MCF 10A (cell line): ENCODE results near the gene ACTL6B. TPM values are rescaled to one million over a fixed set of nuclear protein-coding genes. Genes with fewer than 3 reads are reported as not detected.

Source experiments
- BruUV-seq: library from RNA; stranded (reverse); fragments of 400-500 nt; replicated peaks from 2 replicates; lab custom pipeline; 2021; lab: Mats Ljungman, UMichigan
- CTCF ChIA-PET: fragments of 300-600 bp; sonication (Branson Sonifier 250); formaldehyde crosslinking; extraction: SDS; loops from one replicate; lab custom pipeline; 2021; ENCODE audit warnings: antibody characterized with exemption, inconsistent platforms; lab: Yijun Ruan, JAX
- POLR2A ChIA-PET: fragments of 300-600, 350-650 bp; sonication (Branson Sonifier 250); formaldehyde crosslinking; extraction: SDS; loops from one replicate; lab custom pipeline; 2020; ENCODE audit warnings: antibody characterized with exemption, inconsistent platforms; lab: Yijun Ruan, JAX
- DNase-seq: peaks from one replicate; pipeline ENCODE4 v3.0.0-alpha.2; 2018; ENCODE audit not compliant: unreplicated experiment
- H3K27ac Mint-ChIP-seq: one replicate; pipeline ENCODE4 v1.8.0; 2022; ENCODE audit warnings: mild to moderate bottlenecking, low read depth, mixed read lengths; ENCODE audit not compliant: unreplicated experiment
- H3K27me3 Mint-ChIP-seq: one replicate; pipeline ENCODE4 v1.8.0; 2022; ENCODE audit warnings: mixed read lengths; ENCODE audit not compliant: insufficient read depth, unreplicated experiment
- H3K36me3 Mint-ChIP-seq: one replicate; pipeline ENCODE4 v1.8.0; 2022; ENCODE audit warnings: mild to moderate bottlenecking, moderate library complexity, mixed read lengths; ENCODE audit not compliant: insufficient read depth, unreplicated experiment
- H3K4me1 Mint-ChIP-seq: one replicate; pipeline ENCODE4 v1.8.0; 2022; ENCODE audit warnings: mixed read lengths; ENCODE audit not compliant: insufficient read depth, unreplicated experiment
- H3K4me3 Mint-ChIP-seq: one replicate; pipeline ENCODE4 v1.8.0; 2022; ENCODE audit warnings: mild to moderate bottlenecking, moderate library complexity, mixed read lengths; ENCODE audit not compliant: unreplicated experiment
- H3K9me3 Mint-ChIP-seq: one replicate; pipeline ENCODE4 v1.8.0; 2022; ENCODE audit warnings: mixed read lengths; ENCODE audit not compliant: unreplicated experiment
- intact Hi-C: fragments of 100-400 bp; cut with micrococcal nuclease; formaldehyde crosslinking; loops from 2 replicates; pipeline ENCODE4 v1.14.1; 2022
- total RNA-seq: library from RNA; stranded (reverse); gene quantifications from 2 replicates; pipeline ENCODE4 v1.2.3, GENCODE V29; 2022
- TF ChIP-seq, protein P1 (sequence below): fragments of 200-600 bp; IDR thresholded peaks from one replicate; pipeline ENCODE4 v1.8.0; 2022; ENCODE audit warnings: antibody characterized with exemption, mild to moderate bottlenecking; ENCODE audit not compliant: unreplicated experiment

ACTL6B gene
- total RNA-seq, 1 experiment from 2014 or later, result not detected

DNA sequence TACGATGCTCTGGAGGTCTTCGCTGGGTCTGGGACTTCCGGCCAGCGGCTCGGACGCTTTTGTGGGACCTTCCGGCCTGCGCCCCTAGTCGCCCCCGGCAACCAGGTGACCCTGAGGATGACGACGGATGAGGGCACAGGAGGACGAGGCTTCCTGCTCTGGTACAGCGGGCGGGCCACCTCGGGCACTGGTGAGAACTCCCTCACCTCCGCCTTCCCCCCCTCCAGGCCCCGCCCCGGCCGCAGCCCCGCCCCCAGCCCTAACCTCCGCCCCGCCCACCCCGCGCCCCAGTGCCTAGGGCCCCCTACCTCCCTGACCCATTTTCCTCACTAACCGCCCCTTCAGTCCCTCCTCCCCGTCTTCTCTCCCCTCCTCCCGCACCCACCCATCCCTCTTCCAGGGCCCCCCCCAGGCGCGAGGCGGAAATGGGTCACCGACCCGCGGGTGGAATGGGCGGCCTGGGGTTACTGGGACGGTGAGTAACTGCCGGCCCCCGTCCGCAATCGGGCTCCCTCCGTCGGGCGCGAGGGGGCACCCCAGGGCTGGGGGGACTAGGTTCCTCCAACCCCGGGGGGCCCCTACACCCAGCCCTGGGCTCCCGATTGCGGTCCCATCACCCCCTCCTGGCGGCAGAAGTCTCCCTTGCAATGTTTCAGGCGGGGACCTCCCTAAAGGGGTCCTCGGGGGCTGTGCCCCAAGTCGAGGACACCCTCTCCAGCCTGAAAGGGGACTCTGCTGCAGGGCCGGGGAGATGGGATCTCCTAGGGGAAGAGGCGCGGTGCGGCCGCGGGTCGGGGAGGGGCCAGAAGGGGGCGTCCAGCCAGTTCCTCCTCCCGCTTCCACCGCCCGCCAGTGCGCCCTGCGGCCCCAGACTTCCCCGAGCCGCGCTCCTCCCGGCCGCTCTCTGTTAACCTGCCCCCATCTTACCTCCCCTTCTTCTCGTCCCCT, 51.9 kb downstream of the ACTL6B start:
- no peaks in the 10 kb centered on the region for H3K27me3 Mint-ChIP-seq
- TF ChIP-seq, protein P1, sequence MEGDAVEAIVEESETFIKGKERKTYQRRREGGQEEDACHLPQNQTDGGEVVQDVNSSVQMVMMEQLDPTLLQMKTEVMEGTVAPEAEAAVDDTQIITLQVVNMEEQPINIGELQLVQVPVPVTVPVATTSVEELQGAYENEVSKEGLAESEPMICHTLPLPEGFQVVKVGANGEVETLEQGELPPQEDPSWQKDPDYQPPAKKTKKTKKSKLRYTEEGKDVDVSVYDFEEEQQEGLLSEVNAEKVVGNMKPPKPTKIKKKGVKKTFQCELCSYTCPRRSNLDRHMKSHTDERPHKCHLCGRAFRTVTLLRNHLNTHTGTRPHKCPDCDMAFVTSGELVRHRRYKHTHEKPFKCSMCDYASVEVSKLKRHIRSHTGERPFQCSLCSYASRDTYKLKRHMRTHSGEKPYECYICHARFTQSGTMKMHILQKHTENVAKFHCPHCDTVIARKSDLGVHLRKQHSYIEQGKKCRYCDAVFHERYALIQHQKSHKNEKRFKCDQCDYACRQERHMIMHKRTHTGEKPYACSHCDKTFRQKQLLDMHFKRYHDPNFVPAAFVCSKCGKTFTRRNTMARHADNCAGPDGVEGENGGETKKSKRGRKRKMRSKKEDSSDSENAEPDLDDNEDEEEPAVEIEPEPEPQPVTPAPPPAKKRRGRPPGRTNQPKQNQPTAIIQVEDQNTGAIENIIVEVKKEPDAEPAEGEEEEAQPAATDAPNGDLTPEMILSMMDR, result peak; percentile 33
- no TSS peak for BruUV-seq
- H3K27ac Mint-ChIP-seq, result no peak overlapping the region
- H3K36me3 Mint-ChIP-seq, result peaks cover 6% of the 10 kb centered on the region
- intact Hi-C loops, result loop anchor here (5.0 kb wide), 1 partner anchor 88 kb away; the partner anchor contains the start of gene GIGYF1
- ChIA-PET CTCF (interaction anchor here (0.7 to 1.2 kb wide), 4 partner anchors 15 to 89 kb away, joined by 3 to 5 read pairs (median 3); no protein-coding TSS in a partner anchor), POLR2A (interaction anchor here (0.6 to 0.7 kb wide), 2 partner anchors 13 to 175 kb away, joined by 3 to 5 read pairs; partner anchors contain the start of gene ZCWPW1)
- peaks cover 5% of the 10 kb centered on the region for H3K4me1 Mint-ChIP-seq
- H3K4me3 Mint-ChIP-seq, result peak overlapping the region; percentile 72
- no peaks in the 10 kb centered on the region for H3K9me3 Mint-ChIP-seq
- peak; percentile 55 for DNase-seq

DNA sequence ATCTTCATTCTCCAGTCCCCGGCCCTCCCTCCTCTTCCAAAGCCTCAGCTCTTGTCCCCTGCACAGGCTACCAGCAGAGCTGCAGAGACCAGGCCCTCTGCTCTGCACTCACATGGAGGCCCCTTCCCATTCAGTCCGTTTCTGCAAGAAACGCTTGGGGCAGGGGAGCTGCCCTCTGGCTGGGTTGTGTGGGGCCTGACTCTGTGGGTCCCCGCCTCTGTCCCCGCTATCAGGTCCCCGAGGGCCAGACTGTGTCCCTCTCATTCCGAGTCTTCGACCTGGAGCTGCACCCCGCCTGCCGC, 52.6 kb downstream of the ACTL6B start:
- BruUV-seq, result no TSS peak
- intact Hi-C loops, result loop anchor here (5.0 kb wide), 1 partner anchor 89 kb away; the partner anchor contains the start of gene GIGYF1
- peaks cover 5% of the 10 kb centered on the region for H3K4me1 Mint-ChIP-seq
- no peak for DNase-seq
- ChIA-PET POLR2A (interaction anchor here (0.7 kb wide), 1 partner anchor 175 kb away, joined by 5 read pairs; the partner anchor contains the start of gene ZCWPW1), CTCF (interaction anchor here (0.6 to 1.3 kb wide), 5 partner anchors 17 to 247 kb away, joined by 3 to 6 read pairs (median 3); partner anchors contain the start of genes FBXO24 and LRCH4)
- H3K4me3 Mint-ChIP-seq, result peak overlapping the region; percentile 72
- H3K27me3 Mint-ChIP-seq, result no peaks in the 10 kb centered on the region
- H3K9me3 Mint-ChIP-seq, result no peaks in the 10 kb centered on the region
- TF ChIP-seq, protein P1, result no peak
- peaks cover 6% of the 10 kb centered on the region for H3K36me3 Mint-ChIP-seq
- no peak overlapping the region for H3K27ac Mint-ChIP-seq

DNA sequence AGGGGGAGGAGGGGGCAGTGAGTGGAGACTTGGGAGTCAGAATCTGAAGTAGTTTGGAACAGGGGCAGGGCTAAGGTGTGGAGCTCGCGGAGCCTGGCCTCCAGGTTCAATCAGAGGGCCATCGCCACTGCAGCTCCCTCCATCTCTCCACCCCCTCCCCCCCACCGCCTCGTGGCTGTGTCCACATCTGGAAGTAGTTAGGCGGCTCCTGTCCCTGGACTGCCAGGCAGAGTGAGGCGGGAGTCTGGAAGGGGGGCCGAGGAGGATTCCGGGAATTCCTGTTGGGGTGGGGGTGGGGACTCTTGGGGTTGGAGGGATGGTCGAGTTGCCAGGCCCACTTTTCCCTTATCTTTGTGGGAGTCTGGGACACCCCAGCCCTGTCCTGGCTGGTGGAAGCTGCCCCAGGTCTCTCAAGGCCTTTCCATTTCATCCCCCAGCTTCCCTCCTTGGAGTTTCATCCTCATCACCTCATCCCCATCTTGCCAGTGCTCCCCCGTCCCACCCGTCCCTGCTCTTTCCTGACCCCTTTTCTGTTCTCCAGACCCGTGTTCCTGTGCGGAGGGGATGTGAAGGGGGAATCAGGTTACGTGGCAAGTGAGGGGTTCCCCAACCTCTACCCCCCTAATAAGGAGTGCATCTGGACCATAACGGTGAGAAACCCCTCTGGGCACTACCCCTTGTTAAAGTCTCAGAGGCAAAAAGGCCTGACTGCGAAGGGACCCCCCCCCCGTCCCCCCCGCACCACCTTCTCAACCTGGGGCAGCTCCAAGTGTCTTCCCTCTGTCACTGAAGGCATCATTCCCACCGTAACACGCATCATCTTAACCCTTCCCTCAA, 53.1 kb downstream of the ACTL6B start:
- Mint-ChIP-seq H3K27me3 (no peaks in the 10 kb centered on the region), H3K36me3 (peaks cover 2% of the 10 kb centered on the region), H3K4me3 (peak overlapping the region; percentile 72), H3K4me1 (peaks cover 5% of the 10 kb centered on the region), H3K9me3 (no peaks in the 10 kb centered on the region), H3K27ac (no peak overlapping the region)
- intact Hi-C loops, result loop anchor here (5.0 kb wide), 1 partner anchor 89 kb away; the partner anchor contains the start of gene GIGYF1
- POLR2A ChIA-PET, result no interaction called here
- no TSS peak for BruUV-seq
- TF ChIP-seq, protein P1, result no peak
- CTCF ChIA-PET, result interaction anchor here (0.6 to 1.3 kb wide), 5 partner anchors 16 to 247 kb away, joined by 3 to 6 read pairs (median 3); partner anchors contain the start of genes FBXO24 and LRCH4
- no peak for DNase-seq
